Ascending aorta (tissue), 2 donors: ENCODE data around the gene SLAIN2. TPM values are rescaled to one million over a fixed set of nuclear protein-coding genes. Genes with fewer than 3 reads are reported as not detected.

Source experiments
- DNase-seq, 2 donors: peaks; one replicate each; pipeline ENCODE4 v3.0.0-alpha.2; 2019; ENCODE audit warnings: low spot score in 2 of 2
- H3K27ac ChIP-seq, 2 donors: fragments of 200-600 bp; sonication (generic); one replicate each; pipeline ENCODE4 v1.5.1; 2016 to 2017; ENCODE audit warnings: mild to moderate bottlenecking in 1 of 2
- H3K27me3 ChIP-seq: fragments of 200-600 bp; sonication (generic); one replicate; pipeline ENCODE4 v1.5.1; 2017
- H3K36me3 ChIP-seq, 2 donors: fragments of 200-600 bp; sonication (generic); one replicate each; pipeline ENCODE4 v1.5.1; 2016
- H3K4me1 ChIP-seq, 2 donors: fragments of 200-600 bp; sonication (generic); one replicate each; pipeline ENCODE4 v1.5.1; 2016 to 2017; ENCODE audit warnings: mild to moderate bottlenecking in 1 of 2
- H3K4me3 ChIP-seq, 2 donors: fragments of 200-600 bp; sonication (generic); one replicate each; pipeline ENCODE4 v1.5.1; 2016 to 2017; ENCODE audit warnings: mild to moderate bottlenecking in 1 of 2
- H3K9me3 ChIP-seq, 2 donors: fragments of 200-600 bp; sonication (generic); one replicate each; pipeline ENCODE4 v1.5.1; 2016
- intact Hi-C: fragments of 100-400 bp; cut with DNase I; formaldehyde crosslinking; loops from one replicate; pipeline ENCODE4 v1.15.1; 2023
- total RNA-seq: library from RNA; depleted of rRNA; stranded (reverse); fragments of >200 nt; gene quantifications from one replicate; pipeline ENCODE4 v1.1.0, GENCODE V29; 2016
- TF ChIP-seq, protein P1 (sequence below), 3 experiments: fragments of 200-600 bp in 2 of 3; fragments of 450-650 bp in 1 of 3; sonication (generic) in 2 of 3; IDR thresholded peaks; one replicate each; pipeline ENCODE4 v1.5.1; 2016 to 2019; ENCODE audit warnings: antibody characterized with exemption in 3 of 3, mild to moderate bottlenecking in 1 of 3, moderate library complexity in 1 of 3

SLAIN2 gene
- total RNA-seq, 1 donor from 2014 or later, result 26.3 TPM

DNA sequence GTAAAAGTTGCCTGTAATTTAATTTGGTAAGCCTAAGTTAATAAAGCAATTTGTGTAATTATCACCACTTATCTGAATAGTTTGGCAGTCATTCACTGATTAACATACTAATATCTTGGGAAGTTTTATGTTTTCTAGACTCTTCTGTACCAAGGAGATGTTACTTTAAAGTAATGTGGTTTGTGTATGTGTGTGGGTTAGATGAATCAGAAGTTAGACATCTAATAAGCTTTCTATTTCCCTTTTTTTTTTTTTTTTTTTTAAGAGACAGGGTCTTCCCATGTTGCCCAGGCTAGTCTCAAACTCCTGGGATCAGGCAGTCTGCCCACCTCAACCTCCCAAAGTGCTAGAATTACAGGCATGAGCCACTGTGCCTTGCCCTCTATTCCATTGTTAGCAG lies 5.3 kb downstream of the SLAIN2 start:
- intact Hi-C loops, result loop anchor here (10.0 kb wide), 2 partner anchors 448 to 882 kb away; partner anchors contain the start of gene COMMD8

GRCh38 chr4:48347282-48347921 lies 6.1 kb downstream of the SLAIN2 start:
- Histone ChIP-seq H3K36me3 (no peaks in the 10 kb centered on the region), H3K9me3 (no peaks in the 10 kb centered on the region), H3K4me1 (peaks cover 11 to 24% of the 10 kb centered on the region in 2 donors), H3K27me3 (no peaks in the 10 kb centered on the region), H3K4me3 (no peak overlapping the region), H3K27ac (no peak overlapping the region)
- TF ChIP-seq, protein P1, sequence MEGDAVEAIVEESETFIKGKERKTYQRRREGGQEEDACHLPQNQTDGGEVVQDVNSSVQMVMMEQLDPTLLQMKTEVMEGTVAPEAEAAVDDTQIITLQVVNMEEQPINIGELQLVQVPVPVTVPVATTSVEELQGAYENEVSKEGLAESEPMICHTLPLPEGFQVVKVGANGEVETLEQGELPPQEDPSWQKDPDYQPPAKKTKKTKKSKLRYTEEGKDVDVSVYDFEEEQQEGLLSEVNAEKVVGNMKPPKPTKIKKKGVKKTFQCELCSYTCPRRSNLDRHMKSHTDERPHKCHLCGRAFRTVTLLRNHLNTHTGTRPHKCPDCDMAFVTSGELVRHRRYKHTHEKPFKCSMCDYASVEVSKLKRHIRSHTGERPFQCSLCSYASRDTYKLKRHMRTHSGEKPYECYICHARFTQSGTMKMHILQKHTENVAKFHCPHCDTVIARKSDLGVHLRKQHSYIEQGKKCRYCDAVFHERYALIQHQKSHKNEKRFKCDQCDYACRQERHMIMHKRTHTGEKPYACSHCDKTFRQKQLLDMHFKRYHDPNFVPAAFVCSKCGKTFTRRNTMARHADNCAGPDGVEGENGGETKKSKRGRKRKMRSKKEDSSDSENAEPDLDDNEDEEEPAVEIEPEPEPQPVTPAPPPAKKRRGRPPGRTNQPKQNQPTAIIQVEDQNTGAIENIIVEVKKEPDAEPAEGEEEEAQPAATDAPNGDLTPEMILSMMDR (IDR thresholded peaks at IDR 0.05), result no peak
- intact Hi-C loops, result loop anchor here (10.0 kb wide), 2 partner anchors 447 to 883 kb away; partner anchors contain the start of gene COMMD8
- DNase-seq, result no peak

More for the DNA sequence above, 5.3 kb downstream of the SLAIN2 start:
- H3K4me3 ChIP-seq, result no peak overlapping the region
- no peak overlapping the region for H3K27ac ChIP-seq
- no peaks in the 10 kb centered on the region for H3K36me3 ChIP-seq
- no peaks in the 10 kb centered on the region for H3K9me3 ChIP-seq
- no peak for DNase-seq
- H3K4me1 ChIP-seq, result peaks cover 11 to 24% of the 10 kb centered on the region in 2 donors
- H3K27me3 ChIP-seq, result no peaks in the 10 kb centered on the region
- TF ChIP-seq, protein P1 (IDR thresholded peaks at IDR 0.05), result no peak

DNA sequence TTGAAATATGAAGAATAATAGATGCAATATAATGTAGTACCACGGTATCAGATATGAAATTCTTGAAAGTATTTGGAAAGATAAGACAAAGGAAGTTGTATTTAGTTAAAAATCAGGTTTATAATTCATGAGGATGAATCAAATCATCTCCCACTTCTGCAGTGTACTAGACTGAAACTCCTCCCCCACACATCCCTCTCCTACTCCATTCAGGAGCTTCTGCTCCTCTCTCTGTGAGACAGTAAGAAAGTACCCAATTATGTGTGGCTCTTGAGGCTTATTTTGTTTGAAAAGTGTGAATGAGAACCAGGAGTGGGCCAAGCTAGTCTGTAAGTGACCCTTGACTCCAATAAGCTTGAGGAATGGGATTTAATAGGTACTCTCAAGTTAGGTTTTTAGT lies 9.5 kb downstream of the SLAIN2 start:
- no peaks in the 10 kb centered on the region for H3K36me3 ChIP-seq
- H3K9me3 ChIP-seq, result no peaks in the 10 kb centered on the region
- intact Hi-C loops, result no loop called here
- no peaks in the 10 kb centered on the region for H3K27me3 ChIP-seq
- no peak for DNase-seq
- no peak overlapping the region for H3K27ac ChIP-seq
- H3K4me1 ChIP-seq, result peaks cover 0 to 16% of the 10 kb centered on the region in 2 donors
- H3K4me3 ChIP-seq, result no peak overlapping the region
- TF ChIP-seq, protein P1 (IDR thresholded peaks at IDR 0.05), result no peak

GRCh38 chr4:48352793-48353192 lies 11.5 kb downstream of the SLAIN2 start:
- Histone ChIP-seq H3K36me3 (no peaks in the 10 kb centered on the region), H3K4me1 (peaks cover 0 to 14% of the 10 kb centered on the region in 2 donors), H3K9me3 (no peaks in the 10 kb centered on the region), H3K27me3 (no peaks in the 10 kb centered on the region), H3K27ac (no peak overlapping the region), H3K4me3 (no peak overlapping the region)
- intact Hi-C loops, result no loop called here
- TF ChIP-seq, protein P1 (IDR thresholded peaks at IDR 0.05), result no peak
- DNase-seq, result no peak

GRCh38 chr4:48356355-48356754 lies 15.0 kb downstream of the SLAIN2 start:
- intact Hi-C loops, result no loop called here
- Histone ChIP-seq H3K4me1 (peaks cover 0 to 23% of the 10 kb centered on the region in 2 donors), H3K4me3 (no peak overlapping the region), H3K9me3 (no peaks in the 10 kb centered on the region), H3K36me3 (no peaks in the 10 kb centered on the region), H3K27me3 (no peaks in the 10 kb centered on the region), H3K27ac (no peak overlapping the region)
- TF ChIP-seq, protein P1 (IDR thresholded peaks at IDR 0.05), result no peak
- DNase-seq, result no peak
